Colonic mucosa (tissue), 4 donors: ENCODE results near the gene PUS10. TPM values are rescaled to one million over a fixed set of nuclear protein-coding genes. Genes with fewer than 3 reads are reported as not detected.
"Not testable (repeated sequence)": the region's sequence is repeated elsewhere in the genome, so short reads cannot be mapped to it uniquely, and the experiment has no call there.

Experiments used
- DNase-seq: peaks from one replicate; pipeline ENCODE4 v3.0.0-alpha.2; 2020
- H3K27ac ChIP-seq: fragments of 200-600 bp; one replicate; pipeline ENCODE4 v1.8.0; 2021
- H3K27me3 ChIP-seq: fragments of 200-600 bp; one replicate; pipeline ENCODE4 v1.8.0; 2021
- H3K36me3 ChIP-seq: fragments of 200-600 bp; one replicate; pipeline ENCODE4 v1.8.0; 2021
- H3K4me1 ChIP-seq: fragments of 200-600 bp; one replicate; pipeline ENCODE4 v1.8.0; 2021; ENCODE audit warnings: mild to moderate bottlenecking
- H3K4me3 ChIP-seq: fragments of 200-600 bp; one replicate; pipeline ENCODE4 v1.8.0; 2021
- H3K9ac ChIP-seq, 2 donors: one replicate each; pipeline ENCODE4 v1.7.0; 2013; ENCODE audit warnings: control low read depth in 2 of 2, low read depth in 2 of 2, low read length in 2 of 2
- H3K9me3 ChIP-seq: fragments of 200-600 bp; one replicate; pipeline ENCODE4 v1.8.0; 2021
- CTCF ChIP-seq: fragments of 200-600 bp; IDR thresholded peaks from one replicate; pipeline ENCODE4 v1.8.0; 2022; ENCODE audit warnings: antibody characterized with exemption, mild to moderate bottlenecking
- intact Hi-C: fragments of 100-400 bp; cut with DNase I; formaldehyde crosslinking; loops from one replicate; pipeline ENCODE4 v1.14.1; 2022
- total RNA-seq, 2 donors: library from RNA; stranded (reverse); fragmentation: NEBNext Ultra II Directional in 1 of 2; extraction: Animal tissue kit (Norgen Biotek cat#: 25700) in 1 of 2; gene quantifications; one replicate each; pipeline ENCODE4 v1.2.1, GENCODE V29; 2021
- donor health status: healthy.
- donor health status: DM: no; HTN: no; CAD: no.
- donor health status: DM: no; HTN: no; CAD: no.

Gene PUS10
- total RNA-seq, 2 donors from 2014 or later, result 6.7 to 6.9 TPM

- DNase-seq, result peak; percentile 93
Observed at GRCh38 chr2:61017003-61017555, 976 bp downstream of the PUS10 start.

GRCh38 chr2:61016392-61017002 lies 1.6 kb downstream of the PUS10 start:
- no peak for DNase-seq
- Histone ChIP-seq H3K27ac (peak overlapping the region; percentile 95), H3K9me3 (no peaks in the 10 kb centered on the region), H3K4me1 (no peaks in the 10 kb centered on the region), H3K9ac (peak overlapping the region; percentile 79 to 94), H3K4me3 (peak overlapping the region; percentile 85), H3K27me3 (no peaks in the 10 kb centered on the region), H3K36me3 (no peaks in the 10 kb centered on the region)
- no peak for TF ChIP-seq CTCF
- intact Hi-C loops, result loop anchor here (5.0 kb wide), 1 partner anchor 51 kb away; the partner anchor contains the start of gene SANBR

More at GRCh38 chr2:61017003-61017555, 976 bp downstream of the PUS10 start:
- H3K4me3 ChIP-seq, result peak overlapping the region; percentile 85
- no peaks in the 10 kb centered on the region for H3K27me3 ChIP-seq
- peak overlapping the region; percentile 95 for H3K27ac ChIP-seq
- H3K9ac ChIP-seq, result peak overlapping the region; percentile 79 to 94
- H3K9me3 ChIP-seq, result no peaks in the 10 kb centered on the region
- H3K4me1 ChIP-seq, result no peaks in the 10 kb centered on the region
- no peaks in the 10 kb centered on the region for H3K36me3 ChIP-seq
- no peak for TF ChIP-seq CTCF
- intact Hi-C loops, result loop anchor here (5.0 kb wide), 1 partner anchor 50 kb away; the partner anchor contains the start of gene SANBR

GRCh38 chr2:61015976-61016375 lies 2.1 kb downstream of the PUS10 start:
- no peak for DNase-seq
- Histone ChIP-seq H3K9ac (peak overlapping the region in 1 of 2 donors; percentile 94), H3K27ac (peak overlapping the region; percentile 95), H3K36me3 (no peaks in the 10 kb centered on the region), H3K4me1 (no peaks in the 10 kb centered on the region), H3K27me3 (no peaks in the 10 kb centered on the region), H3K9me3 (no peaks in the 10 kb centered on the region), H3K4me3 (peak overlapping the region; percentile 85)
- TF ChIP-seq CTCF, result no peak
- intact Hi-C loops, result loop anchor here (5.0 kb wide), 1 partner anchor 51 kb away; the partner anchor contains the start of gene SANBR

DNA sequence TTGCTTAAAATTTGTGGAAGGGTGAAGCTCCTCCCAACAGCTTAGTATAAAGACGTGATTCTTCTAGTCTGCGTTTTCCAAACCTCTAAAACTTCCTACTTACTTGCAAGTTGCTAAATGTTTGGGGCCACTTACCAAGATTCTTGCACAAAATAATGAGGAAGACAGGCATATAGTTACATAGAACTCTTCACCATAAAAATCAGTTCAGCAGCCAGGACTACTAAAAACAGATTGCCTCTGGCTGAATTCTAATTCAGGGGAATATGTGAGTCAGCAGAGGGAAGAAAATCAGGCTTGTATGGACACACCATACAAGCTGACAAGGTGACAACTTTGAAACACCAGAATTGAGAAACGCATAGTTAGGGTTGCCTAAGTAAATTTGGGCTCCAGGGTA lies 3.3 kb downstream of the PUS10 start:
- no peak for DNase-seq
- no peaks in the 10 kb centered on the region for H3K36me3 ChIP-seq
- no peak overlapping the region for H3K9ac ChIP-seq
- intact Hi-C loops, result loop anchor here (5.0 kb wide), 1 partner anchor 53 kb away; the partner anchor contains the start of gene SANBR
- no peaks in the 10 kb centered on the region for H3K4me1 ChIP-seq
- TF ChIP-seq CTCF, result no peak
- no peaks in the 10 kb centered on the region for H3K9me3 ChIP-seq
- H3K27me3 ChIP-seq, result no peaks in the 10 kb centered on the region
- H3K27ac ChIP-seq, result no peak overlapping the region
- H3K4me3 ChIP-seq, result no peak overlapping the region

DNA sequence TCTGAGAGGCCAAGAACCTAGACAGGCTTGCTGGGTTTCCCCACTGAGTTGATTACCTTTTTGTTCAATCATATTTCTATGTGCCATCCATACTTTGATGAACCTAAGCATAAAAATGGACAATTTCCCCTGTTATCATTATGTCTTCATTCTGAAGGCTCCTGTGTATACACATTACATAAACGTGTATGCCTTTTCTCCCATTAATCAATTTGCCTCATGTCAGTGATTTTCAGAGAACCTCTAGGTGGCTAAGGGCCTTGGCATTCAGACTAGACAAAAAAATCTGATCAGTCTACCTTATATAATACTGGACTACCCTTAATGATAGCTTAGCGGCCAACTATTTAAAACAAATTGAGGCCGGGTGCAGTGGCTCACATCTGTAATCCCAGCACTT lies 4.7 kb downstream of the PUS10 start:
- H3K4me3 ChIP-seq, result no peak overlapping the region
- no peaks in the 10 kb centered on the region for H3K4me1 ChIP-seq
- no peaks in the 10 kb centered on the region for H3K9me3 ChIP-seq
- intact Hi-C loops, result no loop called here
- no peak for DNase-seq
- no peaks in the 10 kb centered on the region for H3K27me3 ChIP-seq
- H3K27ac ChIP-seq, result no peak overlapping the region
- no peaks in the 10 kb centered on the region for H3K36me3 ChIP-seq
- no peak for TF ChIP-seq CTCF
- no peak overlapping the region for H3K9ac ChIP-seq

GRCh38 chr2:61012303-61012702 lies 5.8 kb downstream of the PUS10 start:
- DNase-seq, H3K27ac ChIP-seq, H3K9me3 ChIP-seq, intact Hi-C loops, H3K27me3 ChIP-seq, H3K9ac ChIP-seq, H3K4me3 ChIP-seq, H3K36me3 ChIP-seq, H3K4me1 ChIP-seq: not testable (repeated sequence)
